BE2C (cell line): Measurements from ENCODE around the gene NOL6.
"Not testable (repeated sequence)": the region's sequence is repeated elsewhere in the genome, so short reads cannot be mapped to it uniquely, and the experiment has no call there.

Experiments
- DNase-seq: peaks from one replicate; pipeline ENCODE4 v3.0.0-alpha.2; 2020
- H3K27me3 ChIP-seq: fragments of 250-450 bp; sonication (Bioruptor Pico); 2 replicates; pipeline ENCODE4 v1.5.1; 2020; ENCODE audit warnings: mild to moderate bottlenecking
- H3K36me3 ChIP-seq: fragments of 250-450 bp; sonication (Bioruptor Pico); 2 replicates; pipeline ENCODE4 v1.5.1; 2020; ENCODE audit warnings: mild to moderate bottlenecking
- H3K4me1 ChIP-seq: fragments of 250-450 bp; sonication (Bioruptor Pico); 2 replicates; pipeline ENCODE4 v1.5.1; 2020
- H3K4me3 ChIP-seq: 2 replicates; pipeline ENCODE4 v1.5.1; 2011; ENCODE audit warnings: low read depth, low read length
- H3K9me3 ChIP-seq: fragments of 250-450 bp; sonication (Bioruptor Pico); 2 replicates; pipeline ENCODE4 v1.5.1; 2020
- TF ChIP-seq, protein P1 (sequence below): IDR thresholded peaks from 2 replicates; pipeline ENCODE4 v1.5.1; 2012; ENCODE audit warnings: mild to moderate bottlenecking, low read depth, low read length

The NOL6 gene

DNA sequence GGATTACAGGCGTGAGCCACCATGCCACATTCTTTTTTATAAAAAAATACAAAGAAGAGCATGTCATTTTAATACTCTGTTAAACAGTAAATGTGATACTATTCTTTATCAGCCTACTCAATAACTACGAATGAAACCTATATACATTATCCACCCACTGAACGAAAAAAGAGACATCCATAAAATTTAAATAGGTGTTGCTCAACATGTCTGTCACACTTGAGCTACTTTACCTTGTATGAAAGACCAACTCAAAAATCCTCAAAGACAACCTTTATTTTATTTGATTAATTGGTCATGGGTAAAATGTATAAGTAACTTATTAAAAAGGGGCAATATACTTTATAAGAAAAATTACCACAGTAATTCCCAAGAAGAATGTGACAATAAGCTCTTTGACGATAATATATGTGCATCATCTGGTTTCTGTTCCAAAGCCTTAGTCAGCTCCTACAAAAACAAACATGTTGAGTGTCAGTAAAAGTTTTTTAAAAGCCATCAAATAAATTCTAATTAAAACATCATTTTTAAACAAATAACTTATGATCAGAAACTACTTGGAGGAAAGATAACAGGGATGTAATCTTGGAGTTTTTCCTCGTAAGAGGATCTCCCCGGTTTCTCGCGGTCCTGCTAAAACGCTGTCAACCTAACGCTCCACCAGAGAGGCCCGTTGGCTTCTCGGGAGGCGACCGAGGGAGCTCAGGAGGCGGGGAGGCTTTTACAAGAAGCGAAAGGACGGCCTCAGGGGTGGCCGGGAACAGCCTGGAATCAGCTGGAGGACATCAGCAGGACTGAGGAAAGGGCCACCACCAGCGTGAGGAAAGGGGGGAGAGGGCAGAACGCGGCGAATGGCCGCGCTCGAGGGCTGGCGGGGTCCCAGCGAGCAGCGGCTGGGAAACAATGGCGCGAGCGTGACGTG lies 36.8 kb upstream of the NOL6 start:
- Histone ChIP-seq H3K36me3 (no peaks in the 10 kb centered on the region), H3K4me3 (peak overlapping the region; percentile 77), H3K9me3 (no peaks in the 10 kb centered on the region), H3K4me1 (no peaks in the 10 kb centered on the region), H3K27me3 (no peaks in the 10 kb centered on the region)
- DNase-seq: peak; percentile 73
- TF ChIP-seq, protein P1, sequence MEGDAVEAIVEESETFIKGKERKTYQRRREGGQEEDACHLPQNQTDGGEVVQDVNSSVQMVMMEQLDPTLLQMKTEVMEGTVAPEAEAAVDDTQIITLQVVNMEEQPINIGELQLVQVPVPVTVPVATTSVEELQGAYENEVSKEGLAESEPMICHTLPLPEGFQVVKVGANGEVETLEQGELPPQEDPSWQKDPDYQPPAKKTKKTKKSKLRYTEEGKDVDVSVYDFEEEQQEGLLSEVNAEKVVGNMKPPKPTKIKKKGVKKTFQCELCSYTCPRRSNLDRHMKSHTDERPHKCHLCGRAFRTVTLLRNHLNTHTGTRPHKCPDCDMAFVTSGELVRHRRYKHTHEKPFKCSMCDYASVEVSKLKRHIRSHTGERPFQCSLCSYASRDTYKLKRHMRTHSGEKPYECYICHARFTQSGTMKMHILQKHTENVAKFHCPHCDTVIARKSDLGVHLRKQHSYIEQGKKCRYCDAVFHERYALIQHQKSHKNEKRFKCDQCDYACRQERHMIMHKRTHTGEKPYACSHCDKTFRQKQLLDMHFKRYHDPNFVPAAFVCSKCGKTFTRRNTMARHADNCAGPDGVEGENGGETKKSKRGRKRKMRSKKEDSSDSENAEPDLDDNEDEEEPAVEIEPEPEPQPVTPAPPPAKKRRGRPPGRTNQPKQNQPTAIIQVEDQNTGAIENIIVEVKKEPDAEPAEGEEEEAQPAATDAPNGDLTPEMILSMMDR: no peak

DNA sequence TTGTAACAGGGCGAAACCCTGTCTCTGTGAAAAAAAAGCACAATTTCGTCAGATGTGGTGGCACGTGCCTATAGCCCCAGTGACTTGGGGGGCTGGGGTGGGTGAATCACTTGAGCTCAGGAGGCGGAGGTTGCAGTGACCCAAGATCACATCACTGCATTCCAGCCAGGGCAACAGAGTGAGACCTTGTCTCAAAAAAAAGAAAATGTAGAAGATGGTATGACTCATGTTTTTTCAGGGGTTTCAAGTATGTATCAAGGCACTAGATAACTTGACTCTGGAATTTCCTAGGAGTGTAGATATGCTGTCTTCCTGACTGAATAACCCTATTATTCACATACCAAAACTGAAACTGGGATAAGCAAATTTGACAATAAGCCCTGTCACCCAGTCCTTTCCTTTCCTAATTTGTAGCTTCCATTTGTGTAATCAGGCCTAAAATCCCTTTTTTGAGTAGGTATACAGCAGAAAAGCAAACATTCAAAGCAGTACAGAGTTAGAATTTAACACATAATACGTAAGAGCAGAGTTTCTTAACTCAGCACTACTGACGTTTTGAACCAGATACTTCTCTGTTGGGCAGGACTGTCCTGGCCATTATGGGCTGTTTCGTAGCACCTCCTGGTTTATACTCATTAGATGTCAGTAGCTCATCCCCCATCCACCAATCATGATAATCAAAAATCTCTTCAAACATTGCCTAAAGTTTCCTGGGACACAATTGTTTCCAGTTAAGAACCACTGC lies 33.1 kb upstream of the NOL6 start:
- Histone ChIP-seq H3K27me3 (no peaks in the 10 kb centered on the region), H3K4me1 (no peaks in the 10 kb centered on the region), H3K4me3 (no peak overlapping the region), H3K9me3 (no peaks in the 10 kb centered on the region), H3K36me3 (no peaks in the 10 kb centered on the region)
- no peak for DNase-seq
- TF ChIP-seq, protein P1: no peak

DNA sequence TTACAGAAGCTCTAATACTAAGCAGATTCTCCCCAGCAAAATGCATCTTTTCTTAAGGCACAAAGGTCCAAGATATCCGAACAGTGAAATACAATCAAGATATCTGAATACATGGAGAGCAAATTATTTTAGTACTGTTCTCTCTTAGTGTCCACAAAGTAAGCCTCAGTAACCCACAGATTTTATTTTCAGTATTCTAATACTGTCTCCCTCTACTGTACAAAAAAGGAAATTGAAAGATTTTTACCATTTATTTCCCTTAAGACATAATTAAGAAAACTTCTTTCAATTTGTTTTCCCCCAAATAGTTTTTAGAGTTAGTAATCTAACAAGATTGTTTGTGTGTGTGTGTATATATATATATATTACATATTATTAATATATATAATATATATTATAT lies 24.7 kb upstream of the NOL6 start:
- Histone ChIP-seq H3K36me3 (no peaks in the 10 kb centered on the region), H3K4me3 (no peak overlapping the region), H3K4me1 (no peaks in the 10 kb centered on the region), H3K27me3 (no peaks in the 10 kb centered on the region), H3K9me3 (no peaks in the 10 kb centered on the region)
- DNase-seq: no peak
- TF ChIP-seq, protein P1: peak; percentile 21; the same call in 1 of the 2 replicates

DNA sequence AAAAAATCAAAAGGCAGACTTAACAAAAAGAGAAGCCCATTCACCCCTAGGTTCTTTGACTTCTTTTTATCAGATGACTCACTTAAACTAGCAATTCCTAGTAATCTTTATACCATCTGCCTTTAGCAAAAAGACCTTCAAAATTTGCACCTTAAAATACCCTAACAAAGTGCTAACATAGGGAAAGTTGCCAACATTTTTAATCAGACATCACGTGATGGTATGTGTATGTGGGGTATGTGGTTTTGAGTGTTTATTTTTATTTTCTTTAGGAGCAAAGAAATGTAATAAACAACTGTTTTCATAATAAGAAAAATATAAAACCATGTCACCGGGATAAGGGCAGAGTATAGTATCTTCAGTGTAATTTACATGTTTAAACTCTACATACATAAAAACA lies 20.1 kb upstream of the NOL6 start:
- DNase-seq, H3K9me3 ChIP-seq, H3K27me3 ChIP-seq, H3K4me1 ChIP-seq, H3K36me3 ChIP-seq, H3K4me3 ChIP-seq: not testable (repeated sequence)

DNA sequence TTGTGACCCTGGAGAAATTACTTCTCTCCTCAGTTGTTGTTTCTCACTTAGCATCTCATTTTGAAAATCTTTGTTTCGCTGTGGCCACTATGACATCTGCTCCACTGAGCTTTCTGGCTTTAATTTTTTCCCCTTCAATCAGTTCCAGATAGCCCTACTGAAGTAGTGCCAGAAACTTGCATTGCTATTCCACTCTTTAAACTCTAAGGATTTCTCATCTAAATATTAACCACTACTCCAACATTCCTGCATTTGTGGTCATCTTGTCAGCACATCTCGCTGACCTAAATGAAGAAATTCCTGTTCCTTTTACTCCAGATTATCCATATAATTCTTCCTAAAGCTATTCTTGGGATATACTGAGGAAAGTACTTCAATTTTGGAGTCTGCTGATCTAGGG lies 15.3 kb upstream of the NOL6 start:
- H3K4me1 ChIP-seq: no peaks in the 10 kb centered on the region
- no peaks in the 10 kb centered on the region for H3K36me3 ChIP-seq
- H3K4me3 ChIP-seq: no peak overlapping the region
- DNase-seq: no peak
- TF ChIP-seq, protein P1: no peak
- no peaks in the 10 kb centered on the region for H3K27me3 ChIP-seq
- no peaks in the 10 kb centered on the region for H3K9me3 ChIP-seq

DNA sequence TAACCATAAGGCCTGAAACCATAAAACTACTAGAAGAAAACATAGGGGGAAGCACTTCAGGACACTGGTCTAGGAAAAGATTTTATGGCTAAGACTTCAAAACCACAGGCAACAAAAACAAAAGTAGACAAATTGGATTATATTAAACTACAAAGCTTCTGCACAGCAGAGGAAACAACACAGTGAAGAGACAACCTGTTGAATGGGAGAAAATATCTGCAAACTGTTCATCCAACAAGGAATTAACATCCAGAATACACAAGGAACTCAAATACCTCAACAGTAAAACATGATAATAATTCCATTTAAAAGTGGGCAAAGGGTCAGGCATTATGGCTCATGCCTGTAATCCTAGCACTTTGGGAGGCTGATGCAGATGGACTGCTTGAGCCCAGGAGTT lies 11.6 kb upstream of the NOL6 start:
- DNase-seq, H3K4me3 ChIP-seq, H3K36me3 ChIP-seq, H3K27me3 ChIP-seq, H3K9me3 ChIP-seq, H3K4me1 ChIP-seq: not testable (repeated sequence)

DNA sequence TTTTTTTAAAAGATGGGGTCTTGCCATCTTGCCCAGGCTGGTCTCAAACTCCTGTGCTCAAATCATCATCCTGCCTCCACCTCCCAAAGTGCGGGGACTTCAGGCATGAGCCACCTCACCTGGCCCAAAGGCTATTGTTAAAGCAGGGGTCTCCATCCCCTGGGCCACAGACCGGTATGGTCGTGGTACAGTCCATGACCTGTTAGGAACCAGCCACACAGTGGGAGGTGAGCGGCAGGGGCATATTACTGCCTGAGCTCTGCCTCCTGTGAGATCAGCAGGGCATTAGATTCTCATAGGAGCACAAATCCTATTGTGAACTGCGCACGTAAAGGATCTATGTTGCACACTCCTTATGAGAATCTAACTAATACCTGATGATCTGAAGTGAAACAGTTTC lies 7.3 kb upstream of the NOL6 start:
- Histone ChIP-seq H3K9me3 (no peaks in the 10 kb centered on the region), H3K27me3 (no peaks in the 10 kb centered on the region), H3K4me3 (no peak overlapping the region), H3K4me1 (no peaks in the 10 kb centered on the region), H3K36me3 (no peaks in the 10 kb centered on the region; the same call in 1 of the 2 replicates)
- TF ChIP-seq, protein P1: no peak
- DNase-seq: no peak
